ENCODE measurements around the gene SEMA3F.

- no peak for TF ChIP-seq HEYL (CRISPR knock-in tag; IDR thresholded peaks at IDR 0.05)
- TF ChIP-seq CTCF (IDR thresholded peaks at IDR 0.05): no peak
- no peak for TF ChIP-seq MAZ (IDR thresholded peaks at IDR 0.05; ENCODE audit: borderline replicate concordance, low read depth, low read length)
- TF ChIP-seq NPAS2 (CRISPR knock-in tag; IDR thresholded peaks at IDR 0.05; ENCODE audit: borderline replicate concordance): no peak
- no peak for TF ChIP-seq CEBPB (IDR thresholded peaks at IDR 0.05)
- no peak for TF ChIP-seq NR3C1 (IDR thresholded peaks at IDR 0.05)
- TF ChIP-seq USF2 (IDR thresholded peaks at IDR 0.05): no peak
- TF ChIP-seq CBX8 (IDR thresholded peaks at IDR 0.05): no peak
- no peak for TF ChIP-seq JUNB (IDR thresholded peaks at IDR 0.05)
- TF ChIP-seq SMC3 (IDR thresholded peaks at IDR 0.05): no peak
- TF ChIP-seq RFX5 (IDR thresholded peaks at IDR 0.05): no peak
- no peak for TF ChIP-seq REST (IDR thresholded peaks at IDR 0.05)
- no peak for TF ChIP-seq RAD21 (conservative IDR thresholded peaks at IDR 0.05 in 1 of 2, IDR thresholded peaks at IDR 0.05 in 1 of 2)
- TF ChIP-seq EP300 (IDR thresholded peaks at IDR 0.05): no peak
These were observed 48.1 kb downstream of the SEMA3F start for GRCh38 chr3:50203113-50203808.

All from A549 (cell line).